Heart right ventricle (tissue), 16 donors: ENCODE measurements around the gene ZNF469. TPM values are rescaled to one million over a fixed set of nuclear protein-coding genes. Genes with fewer than 3 reads are reported as not detected.
"Not testable (repeated sequence)": the region's sequence is repeated elsewhere in the genome, so short reads cannot be mapped to it uniquely, and the experiment has no call there.

Experiments used
- ATAC-seq, 8 donors: fragments of 200-7000 bp; cut with Tn5 transposase; one replicate each; pipeline ENCODE4 v1.9.1; 2020; ENCODE audit warnings: mild to moderate bottlenecking in 8 of 8, moderate library complexity in 8 of 8, moderate number of reproducible peaks in 1 of 8
- DNase-seq, 2 donors: peaks; one replicate each; pipeline ENCODE4 v3.0.0-alpha.2; 2020
- H3K27ac ChIP-seq, 10 donors: fragments of 200-600 bp; sonication (generic) in 2 of 10; one replicate each; pipeline versions ENCODE4 v1.5.0 to v1.8.0; 2020 to 2022; ENCODE audit warnings: mild to moderate bottlenecking in 3 of 10
- H3K27me3 ChIP-seq, 7 donors: fragments of 200-600 bp; one replicate each; pipeline ENCODE4 v1.8.0; 2021 to 2022; ENCODE audit warnings: mild to moderate bottlenecking in 2 of 7
- H3K36me3 ChIP-seq, 9 donors: fragments of 200-600 bp; sonication (generic) in 1 of 9; one replicate each; pipeline versions ENCODE4 v1.5.0 to v1.8.0; 2020 to 2022; ENCODE audit warnings: mild to moderate bottlenecking in 2 of 9
- H3K4me1 ChIP-seq, 9 donors: fragments of 200-600 bp; sonication (generic) in 1 of 9; one replicate each; pipeline versions ENCODE4 v1.5.0 to v1.8.0; 2020 to 2022; ENCODE audit warnings: mild to moderate bottlenecking in 4 of 9
- H3K4me3 ChIP-seq, 10 donors: fragments of 200-600 bp; sonication (generic) in 2 of 10; one replicate each; pipeline versions ENCODE4 v1.5.0 to v1.8.0; 2020 to 2022; ENCODE audit warnings: mild to moderate bottlenecking in 7 of 10, moderate library complexity in 2 of 10
- H3K9me3 ChIP-seq, 11 donors: fragments of 200-600 bp in 10 of 11; sonication (generic) in 2 of 11; one replicate each; pipeline versions ENCODE4 v1.5.0 to v1.8.0; 2013 to 2022; ENCODE audit warnings: mild to moderate bottlenecking in 2 of 11, control low read depth in 1 of 11, moderate library complexity in 1 of 11
- CTCF ChIP-seq, 9 donors: fragments of 200-600 bp; sonication (generic) in 2 of 9; IDR thresholded peaks; one replicate each; pipeline versions ENCODE4 v1.5.0 to v1.8.0; 2021 to 2022; ENCODE audit warnings: antibody characterized with exemption in 9 of 9, mild to moderate bottlenecking in 5 of 9, moderate library complexity in 1 of 9
- WGBS, 2 donors: extraction: QIAGEN DNeasy Blood & Tissue Kit; methylation state at CpG; one replicate each; pipeline ENCODE4 v1.1.7; 2013; ENCODE audit warnings: inconsistent platforms in 1 of 2; 5-methylcytosine and 5-hydroxymethylcytosine counted together
- intact Hi-C, 10 donors: fragments of 100-400 bp; cut with DNase I; formaldehyde crosslinking; loops; one replicate each; pipeline versions ENCODE4 v1.11.1 to v1.14.2; 2022
- polyA plus RNA-seq, 2 donors: library from polyadenylated mRNA; stranded (reverse); fragments of 200-250 nt; gene quantifications; one replicate each; pipeline ENCODE4 v1.2.3, GENCODE V29; 2013
- total RNA-seq, 10 donors: library from RNA; stranded (reverse); fragmentation: NEBNext Ultra II Directional in 3 of 10; extraction: Animal tissue kit (Norgen Biotek cat#: 25700) in 3 of 10; gene quantifications; one replicate each; pipeline versions ENCODE4 v1.2.1 to v1.2.4, GENCODE V29; 2021 to 2023
- donor health status: Arrhythmogenic right ventricular cardiomyopathy.
- donor health status: ischemic (EF 13 %, LVEDD 7.1; RV severe dilation, severe dysfunction).
- donor health status: healthy with polysubstance abuse.
- donor health status: DM: no; HTN: yes; CAD: no.
- donor health status: DM: no; HTN: no; CAD: no.
- donor health status: ischemic (EF 25% LVEDD 6.9; RV normal size, moderate dysfunction).
- donor health status: ischemic (EF 25% LVEDD 5.7; RV mildly dilated, moderate dysfunction).
- donor health status: healthy.
- donor health status: DM: yes; HTN: yes; CAD: no.
- donor health status: Ischemic cardiomyopathy.
- donor health status: ischemic (EF 35%, LVEDD 5.7; RV mildly dilated, moderate dysfunction).
- donor health status: nonischemic (EF 11% LVEDD 7.7; RV severe dilation, severe dysfunction).
- donor health status: DM: yes; HTN: yes; CAD: no.
- donor health status: PGD.
- donor health status: ischemic (EF 29% LVEDD 5.4; RV normal size, mild dysfunction).
- donor health status: nonischemic (EF 23%, LVEDD 6.1; RV moderate dilation, normal function).

Gene ZNF469
- total and polyA plus RNA-seq, 12 donors, result 0.23 to 1.7 (median 1.00) TPM

GRCh38 chr16:88356727-88357199, 26.0 kb upstream of the ZNF469 start:
- no peak for TF ChIP-seq CTCF (IDR thresholded peaks at IDR 0.05)
- Histone ChIP-seq H3K27me3 (peaks cover 0 to 8% (median 3%) of the 10 kb centered on the region in 7 donors), H3K27ac (no peak overlapping the region), H3K36me3 (no peaks in the 10 kb centered on the region), H3K4me1 (no peaks in the 10 kb centered on the region), H3K4me3 (no peak overlapping the region), H3K9me3 (peaks cover 0 to 2% (median 0%) of the 10 kb centered on the region in 11 donors)
- intact Hi-C loops, result no loop called here
- ATAC-seq (no peak), DNase-seq (no peak)
- 90 to 91% methylated on average over 12 to 13 of the region's 13 CpGs for WGBS, 2 donors

- H3K36me3 ChIP-seq, result no peaks in the 10 kb centered on the region
Measured at GRCh38 chr16:88357317-88358022, 25.3 kb upstream of the ZNF469 start.

GRCh38 chr16:88358023-88358420, 24.7 kb upstream of the ZNF469 start:
- peaks cover 0 to 8% (median 4%) of the 10 kb centered on the region in 7 donors for H3K27me3 ChIP-seq
- H3K9me3 ChIP-seq, result peaks cover 0 to 15% (median 4%) of the 10 kb centered on the region in 11 donors
- H3K4me3 ChIP-seq, result no peak overlapping the region
- WGBS, 2 donors, result 56 to 68% methylated on average over 16 of the region's 16 CpGs
- ATAC-seq (no peak), DNase-seq (no peak)
- intact Hi-C loops, result no loop called here
- no peaks in the 10 kb centered on the region for H3K4me1 ChIP-seq
- no peak for TF ChIP-seq CTCF (IDR thresholded peaks at IDR 0.05)
- no peak overlapping the region for H3K27ac ChIP-seq
- H3K36me3 ChIP-seq, result no peaks in the 10 kb centered on the region

More at GRCh38 chr16:88357317-88358022, 25.3 kb upstream of the ZNF469 start:
- ATAC-seq (no peak), DNase-seq (no peak)
- WGBS, 2 donors, result 89 to 93% methylated on average over 26 of the region's 26 CpGs
- no peak for TF ChIP-seq CTCF (IDR thresholded peaks at IDR 0.05)
- intact Hi-C loops, result no loop called here
- peaks cover 0 to 8% (median 4%) of the 10 kb centered on the region in 7 donors for H3K27me3 ChIP-seq
- no peak overlapping the region for H3K4me3 ChIP-seq
- H3K27ac ChIP-seq, result no peak overlapping the region
- peaks cover 0 to 9% (median 4%) of the 10 kb centered on the region in 11 donors for H3K9me3 ChIP-seq
- H3K4me1 ChIP-seq, result no peaks in the 10 kb centered on the region

DNA sequence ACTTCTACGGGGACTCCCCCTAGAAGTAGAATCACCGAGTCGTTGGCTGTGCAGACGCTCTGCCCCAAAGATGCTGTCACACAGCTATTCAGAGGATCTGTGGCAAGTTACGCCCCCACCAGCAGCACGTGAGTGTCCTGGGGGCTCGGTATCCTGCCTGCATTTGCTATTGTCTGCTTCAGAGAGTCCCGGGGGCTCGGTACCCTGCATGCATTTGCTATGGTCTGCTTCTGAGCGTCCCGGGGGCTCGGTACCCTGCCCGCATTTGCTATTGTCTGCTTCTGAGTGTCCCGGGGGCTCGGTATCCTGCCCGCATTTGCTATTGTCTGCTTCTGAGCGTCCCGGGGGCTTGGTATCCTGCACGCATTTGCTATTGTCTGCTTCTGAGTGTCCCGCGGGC, 23.8 kb upstream of the ZNF469 start:
- Histone ChIP-seq H3K27ac (no peak overlapping the region), H3K4me3 (no peak overlapping the region), H3K36me3 (no peaks in the 10 kb centered on the region), H3K4me1 (no peaks in the 10 kb centered on the region), H3K27me3 (peaks cover 0 to 9% (median 4%) of the 10 kb centered on the region in 7 donors), H3K9me3 (peaks cover 0 to 21% (median 7%) of the 10 kb centered on the region in 11 donors)
- no peak for TF ChIP-seq CTCF (IDR thresholded peaks at IDR 0.05)
- 84% methylated on average over 21 of the region's 21 CpGs for WGBS, 2 donors
- ATAC-seq (no peak), DNase-seq (no peak)
- intact Hi-C loops, result no loop called here

- WGBS, 2 donors, result 92 to 95% methylated on average over 20 of the region's 20 CpGs
- H3K27ac ChIP-seq, H3K4me1 ChIP-seq, intact Hi-C loops, H3K4me3 ChIP-seq, ATAC-seq, DNase-seq, H3K36me3 ChIP-seq: not testable (repeated sequence)
- Histone ChIP-seq H3K9me3 (peaks cover 0 to 21% (median 7%) of the 10 kb centered on the region in 11 donors), H3K27me3 (peaks cover 0 to 13% (median 5%) of the 10 kb centered on the region in 7 donors)
Measured at GRCh38 chr16:88360401-88360800, 22.4 kb upstream of the ZNF469 start.
